HepG2 (cell line): Measurements from ENCODE around the gene RASA2.

Experiments used
- AGO1 ChIP-seq: fragments of 200-400 bp; formaldehyde crosslinking; IDR thresholded peaks from 2 replicates; pipeline ENCODE4 v1.6.1; 2017; ENCODE audit warnings: mild to moderate bottlenecking, low read depth, low read length, moderate library complexity; ENCODE audit not compliant: poor library complexity, severe bottlenecking
- EZH2 ChIP-seq: conservative IDR thresholded peaks from 2 replicates; pipeline ENCODE4 v1.6.1; 2012; ENCODE audit warnings: mild to moderate bottlenecking, low read depth, low read length, moderate library complexity
- KDM5B ChIP-seq: sonication (generic); formaldehyde crosslinking; IDR thresholded peaks from 2 replicates; pipeline ENCODE4 v1.4.0; 2020; ENCODE audit warnings: missing genetic modification reagents, mild to moderate bottlenecking, borderline replicate concordance
- MAZ ChIP-seq, 2 experiments: sonication (generic) in 1 of 2; formaldehyde crosslinking in 1 of 2; IDR thresholded peaks; 2 replicates each; pipeline versions ENCODE4 v1.5.0 to v1.6.1; 2012 to 2020; ENCODE audit warnings: low read depth in 2 of 2, mild to moderate bottlenecking in 2 of 2, borderline replicate concordance in 1 of 2, improper control_type of control experiment in 1 of 2, low read length in 1 of 2, missing genetic modification reagents in 1 of 2, moderate library complexity in 1 of 2
- PBX3 ChIP-seq: sonication (generic); formaldehyde crosslinking; IDR thresholded peaks from 2 replicates; pipeline ENCODE4 v1.8.1; 2023; ENCODE audit warnings: missing genetic modification reagents, inconsistent platforms, borderline replicate concordance
- ZNF691 ChIP-seq: sonication (generic); formaldehyde crosslinking; IDR thresholded peaks from 2 replicates; pipeline ENCODE4 v1.4.0; 2020; ENCODE audit warnings: missing genetic modification reagents, low read depth, mild to moderate bottlenecking, borderline replicate concordance

GRCh38 chr3:141632779-141633374, 146.1 kb downstream of the RASA2 start:
- TF ChIP-seq ZNF691 (CRISPR knock-in tag), result no peak
- no peak for TF ChIP-seq EZH2
- TF ChIP-seq PBX3, result no peak
- TF ChIP-seq MAZ (IDR thresholded peaks at IDR 0.05; ENCODE audit: borderline replicate concordance, low read depth, low read length), result no peak
- no peak for TF ChIP-seq MAZ (CRISPR knock-in tag; IDR thresholded peaks at IDR 0.05; ENCODE audit: low read depth)
- no peak for TF ChIP-seq KDM5B (CRISPR knock-in tag)
- no peak for TF ChIP-seq AGO1
